OCI-M2 (cell line): ENCODE measurements around the gene CLMN.
"Not testable (repeated sequence)": the region's sequence is repeated elsewhere in the genome, so short reads cannot be mapped to it uniquely, and the experiment has no call there.

Source experiments
- DNase-seq: peaks from one replicate; lab custom pipeline; 2025; ENCODE audit not compliant: unreplicated experiment; lab: John Stamatoyannopoulos, UW

The CLMN gene

DNA sequence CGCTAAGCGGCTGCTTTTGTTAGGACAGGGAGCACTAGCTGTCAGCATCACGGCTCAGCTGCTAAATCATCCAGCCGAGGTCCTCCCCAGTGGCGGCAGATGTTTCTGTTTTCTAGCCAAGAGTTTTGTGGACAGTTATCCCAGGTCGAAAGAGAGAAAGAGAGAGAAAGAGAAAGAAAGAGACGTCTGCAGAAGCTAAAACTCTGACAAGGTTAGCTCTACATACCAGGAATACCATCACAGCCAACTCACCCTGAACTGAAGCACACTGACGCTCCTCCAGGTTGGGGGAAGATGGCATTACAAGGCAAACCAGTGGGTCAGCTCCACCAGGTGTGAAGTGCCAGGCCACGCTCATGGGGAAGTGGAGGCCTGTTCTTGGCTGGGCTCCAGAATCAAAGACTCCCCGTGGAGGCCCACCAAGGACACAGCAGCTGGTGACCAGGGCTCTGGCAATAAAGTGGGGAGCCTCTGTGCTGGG, 97.5 kb downstream of the CLMN start:
- DNase-seq = no peak

DNA sequence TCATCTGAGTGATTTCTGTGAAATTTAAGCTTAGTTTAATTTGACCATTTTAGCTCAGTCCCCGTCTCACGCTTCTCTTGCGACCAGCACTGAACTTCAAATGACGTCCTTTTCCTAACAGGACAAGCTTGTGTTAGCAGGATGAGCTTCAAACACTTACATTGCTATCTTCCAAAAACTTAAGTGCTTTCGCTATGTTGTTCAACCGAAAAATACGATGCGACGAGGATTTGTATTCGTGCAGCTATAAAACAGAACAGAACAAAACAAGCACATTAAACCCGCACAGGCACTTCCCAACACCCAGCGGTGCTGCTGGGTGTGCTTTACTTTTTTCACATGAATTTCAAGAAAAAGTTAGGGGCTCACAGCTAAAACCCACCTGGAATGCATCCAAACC, 98.2 kb downstream of the CLMN start:
- no peak for DNase-seq

DNA sequence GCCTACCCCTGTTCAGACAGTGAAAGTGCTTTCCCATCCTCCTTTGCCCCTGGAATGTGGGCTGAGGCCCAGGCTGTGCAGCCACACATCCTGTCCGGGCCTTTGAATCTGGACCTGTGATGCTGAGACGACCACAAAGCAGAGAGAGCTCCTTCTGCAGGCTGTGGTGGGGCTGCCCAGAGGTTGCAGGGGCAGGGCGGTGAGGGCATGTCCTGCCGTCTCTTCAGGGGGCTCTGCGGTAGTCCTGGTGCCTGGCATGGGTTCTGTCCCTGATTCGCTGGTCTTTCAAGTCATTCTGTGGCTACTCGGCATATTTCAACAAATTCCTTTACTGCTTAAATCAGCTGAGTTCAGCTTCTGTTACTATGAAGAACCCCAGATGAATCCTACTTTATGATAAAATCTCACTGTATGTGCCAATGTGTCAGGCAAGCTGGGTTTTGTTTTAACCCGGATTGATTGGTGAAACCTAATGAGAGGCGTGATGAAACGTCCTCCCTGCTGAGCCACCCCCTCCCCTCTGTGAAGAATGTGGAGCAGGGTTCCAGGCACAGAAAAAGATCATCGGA, 99.0 kb downstream of the CLMN start:
- DNase-seq = no peak

DNA sequence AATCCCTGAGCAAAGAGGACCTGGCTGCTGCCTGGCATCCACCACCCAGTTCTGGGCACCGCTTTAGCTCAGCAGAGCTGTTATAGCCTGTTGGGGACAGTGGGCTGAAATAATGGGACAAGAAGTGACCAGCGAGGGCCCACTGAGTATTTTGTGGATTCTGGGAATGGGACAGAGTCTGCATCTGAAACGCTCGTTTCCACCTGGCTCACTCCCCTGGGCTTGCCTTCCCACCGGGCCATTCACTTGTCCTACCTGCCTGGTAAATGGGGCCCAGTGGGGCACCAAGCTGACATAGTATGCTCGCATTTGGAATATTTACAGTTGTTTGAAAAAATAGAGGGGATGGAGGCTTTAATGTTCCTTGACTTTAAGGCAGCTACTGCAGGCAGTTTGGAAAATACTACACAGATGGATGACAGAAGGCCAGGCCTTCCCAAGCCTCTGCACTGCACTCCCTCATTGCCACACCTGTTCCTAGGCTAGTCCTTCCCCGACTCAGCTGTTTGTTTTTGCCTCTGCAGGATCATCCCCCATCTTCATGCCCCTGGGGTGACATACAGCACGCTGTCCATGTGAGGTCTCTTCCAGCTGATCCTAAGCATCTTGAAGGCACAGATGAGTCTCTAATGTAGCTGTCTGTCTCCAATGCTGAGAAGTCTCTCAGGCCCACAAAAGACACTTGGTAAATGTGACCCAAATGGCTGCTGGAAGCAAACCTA, 101.1 kb downstream of the CLMN start:
- no peak for DNase-seq

DNA sequence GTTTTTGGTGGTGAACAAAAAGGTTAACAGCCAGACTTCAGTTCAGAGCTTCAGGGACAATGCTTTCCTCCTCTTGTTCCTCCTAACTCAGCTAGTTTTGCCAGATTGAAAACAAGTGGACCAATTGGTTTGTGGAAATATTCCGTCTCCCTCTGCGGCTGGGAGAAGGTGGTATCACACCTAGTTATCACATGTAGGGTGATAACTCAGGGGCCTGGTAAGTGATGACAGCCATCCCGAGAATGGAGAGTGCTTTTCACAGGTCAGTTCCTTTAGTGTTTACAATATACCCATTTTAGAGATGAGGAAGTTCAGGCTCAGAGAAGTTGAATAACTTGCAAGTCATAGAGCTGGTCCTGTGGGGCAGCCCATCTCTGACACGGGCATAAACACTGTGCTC, 101.7 kb downstream of the CLMN start:
- no peak for DNase-seq

DNA sequence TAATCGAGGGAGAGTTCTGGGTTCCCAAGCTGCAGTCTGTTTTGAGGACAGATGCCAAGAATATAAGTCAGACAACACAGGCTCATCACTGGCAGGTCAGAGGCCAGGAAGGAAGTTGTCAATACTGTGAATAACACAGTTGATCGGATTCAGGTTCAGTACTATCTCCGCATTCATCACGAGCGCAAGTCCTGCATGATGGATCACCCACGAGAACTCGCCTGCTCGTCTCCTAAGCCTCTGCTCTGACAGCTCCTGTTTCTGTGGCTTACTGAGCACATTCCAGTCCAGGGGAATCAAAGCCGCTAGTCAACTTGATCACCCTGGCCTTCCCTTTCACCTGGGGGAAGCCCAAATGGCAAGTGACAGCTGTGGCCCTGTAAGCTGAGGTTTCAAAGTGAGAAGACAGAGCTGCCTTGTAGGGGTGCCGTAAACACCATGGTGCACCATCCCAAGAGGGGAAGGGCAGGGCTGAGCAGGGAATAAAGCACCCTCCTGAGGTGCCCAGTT, 102.3 kb downstream of the CLMN start:
- DNase-seq = no peak

DNA sequence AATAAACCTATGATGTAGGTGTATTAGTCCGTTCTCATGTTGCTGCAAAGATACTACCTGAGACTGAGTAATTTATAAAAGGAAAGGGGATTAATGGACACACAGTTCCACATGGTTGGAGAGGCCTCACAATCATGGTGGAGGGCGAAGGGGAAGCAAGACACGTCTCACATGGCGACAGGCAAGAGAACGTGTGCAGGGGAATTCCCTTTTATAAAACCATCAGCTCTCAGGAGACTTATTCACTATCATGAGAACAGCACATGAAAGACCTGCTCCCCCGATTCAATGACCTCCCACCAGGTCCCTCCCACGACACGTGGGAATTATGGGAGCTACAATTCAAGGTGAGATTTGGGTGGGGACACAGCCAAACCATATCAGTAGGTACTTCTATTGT, 103.7 kb downstream of the CLMN start:
- no peak for DNase-seq

DNA sequence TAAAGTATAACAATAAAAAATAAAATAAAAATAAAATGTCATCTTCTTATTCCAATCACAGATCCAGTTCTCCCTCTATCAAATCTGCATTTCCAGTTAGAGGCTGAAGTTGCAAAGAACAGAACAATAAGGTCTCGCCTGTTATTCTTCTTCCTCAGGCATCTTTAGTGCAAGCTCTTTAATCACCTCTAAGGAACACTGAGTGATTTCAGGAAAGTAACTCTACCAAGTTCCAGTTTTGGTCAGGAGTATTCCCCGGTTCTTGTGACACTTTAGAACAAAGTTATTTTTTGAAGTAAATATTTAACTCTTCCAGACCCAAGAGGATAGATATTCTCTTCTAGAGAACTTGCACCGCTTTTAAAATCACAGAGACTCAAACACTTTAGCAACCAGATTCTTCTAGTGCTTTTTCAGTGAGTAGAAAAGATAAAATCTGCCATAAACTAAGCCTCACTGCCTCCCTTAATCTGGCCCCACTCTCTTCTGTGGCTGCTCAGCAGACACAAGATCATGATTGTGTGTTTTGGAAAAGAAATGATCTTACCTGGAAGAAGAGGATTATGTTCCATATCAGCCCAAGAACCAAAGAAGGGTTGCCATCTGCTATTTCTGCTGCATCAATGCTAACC, 104.5 kb downstream of the CLMN start:
- DNase-seq = no peak

DNA sequence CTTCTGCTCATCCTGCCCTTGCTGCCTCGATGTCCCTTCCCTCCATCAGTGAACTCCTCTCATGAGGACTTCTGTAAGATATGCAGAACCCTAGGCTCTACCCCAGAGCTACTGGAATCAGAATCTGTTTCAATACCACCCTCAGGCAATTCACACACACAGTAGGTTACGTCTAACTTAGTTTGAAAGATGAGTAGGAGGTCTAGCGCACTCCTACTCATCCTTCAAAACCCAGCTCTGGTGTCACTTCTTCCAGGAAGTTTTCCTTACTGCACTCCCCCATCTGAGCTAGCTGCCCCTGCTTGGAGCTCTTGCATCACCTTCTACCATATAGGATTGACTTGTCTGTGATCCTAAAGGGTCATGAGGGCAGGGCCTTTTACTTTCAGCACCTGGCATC, 105.9 kb downstream of the CLMN start:
- no peak for DNase-seq

DNA sequence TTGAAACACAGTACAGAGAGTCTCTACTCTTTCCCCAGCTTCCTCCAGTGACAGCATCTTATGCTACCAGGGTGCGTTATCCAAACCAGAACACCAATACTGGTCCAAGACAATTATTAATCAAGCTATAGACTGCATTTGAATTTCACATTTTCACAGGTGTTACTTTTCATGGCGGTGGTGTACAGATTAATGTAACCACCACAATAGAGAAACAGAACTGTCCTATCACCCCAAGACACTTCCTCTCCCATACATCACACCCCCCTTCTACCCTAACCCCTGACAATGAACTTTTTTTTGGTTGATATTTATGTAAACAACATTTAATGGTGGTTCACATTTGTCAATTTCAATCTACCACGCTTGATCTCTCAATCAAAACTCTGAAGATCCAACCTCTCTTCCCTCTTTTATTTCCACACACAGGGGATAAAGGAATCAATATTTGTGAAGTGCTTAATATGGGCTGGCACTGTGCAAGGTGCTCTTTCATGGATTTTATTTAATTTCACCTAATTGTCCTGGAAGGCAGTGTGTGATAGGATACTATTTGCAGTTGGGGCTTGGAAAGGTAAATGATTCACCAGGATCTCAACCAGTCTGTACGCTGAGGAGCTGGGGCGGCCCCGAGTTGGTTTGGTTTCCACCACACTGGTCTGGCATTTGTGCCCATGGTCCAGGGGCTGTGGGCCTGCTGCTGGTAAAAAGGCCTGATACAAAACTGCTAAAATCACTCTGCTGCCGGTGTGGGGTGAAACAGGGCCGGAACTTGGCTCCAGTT, 107.8 kb downstream of the CLMN start:
- no peak for DNase-seq

DNA sequence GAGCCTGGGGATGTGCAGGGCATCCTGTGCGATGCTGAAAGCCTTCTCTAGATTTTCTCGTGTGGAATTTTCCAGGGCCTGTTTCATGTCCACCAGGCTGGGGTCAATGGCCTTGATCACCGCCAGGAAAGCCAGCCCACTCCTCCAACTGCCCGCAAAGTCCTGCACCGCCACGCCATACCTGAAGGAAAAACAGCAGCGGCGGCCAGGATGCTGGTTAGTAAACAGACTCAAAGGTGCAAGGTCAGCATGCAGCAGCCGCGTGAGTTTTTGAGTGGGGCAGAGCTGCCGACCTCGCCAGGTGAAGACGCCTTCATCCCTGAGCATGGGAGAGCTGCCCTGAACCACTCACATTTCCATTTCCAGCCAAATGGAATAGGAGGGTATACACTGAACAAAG, 109.0 kb downstream of the CLMN start:
- no peak for DNase-seq

DNA sequence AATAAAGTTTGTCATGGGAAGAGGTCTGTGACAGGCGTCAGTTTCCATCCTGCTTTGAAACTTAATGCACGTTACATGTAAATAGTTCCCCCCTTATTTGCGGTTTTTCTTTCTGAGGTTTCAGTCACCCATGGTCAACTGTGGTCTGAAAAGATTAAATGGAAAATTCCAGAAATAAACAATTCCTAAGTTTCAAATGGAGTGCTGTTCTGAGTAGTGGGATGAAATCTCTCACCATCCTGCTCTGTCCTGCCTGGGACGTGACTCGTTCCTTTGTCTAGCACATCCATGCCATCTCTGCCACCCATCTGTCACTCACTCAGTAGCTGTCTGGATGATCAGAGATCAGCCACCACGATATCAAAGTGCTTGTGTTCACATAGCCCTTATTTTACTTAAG, 111.1 kb downstream of the CLMN start:
- DNase-seq = no peak

DNA sequence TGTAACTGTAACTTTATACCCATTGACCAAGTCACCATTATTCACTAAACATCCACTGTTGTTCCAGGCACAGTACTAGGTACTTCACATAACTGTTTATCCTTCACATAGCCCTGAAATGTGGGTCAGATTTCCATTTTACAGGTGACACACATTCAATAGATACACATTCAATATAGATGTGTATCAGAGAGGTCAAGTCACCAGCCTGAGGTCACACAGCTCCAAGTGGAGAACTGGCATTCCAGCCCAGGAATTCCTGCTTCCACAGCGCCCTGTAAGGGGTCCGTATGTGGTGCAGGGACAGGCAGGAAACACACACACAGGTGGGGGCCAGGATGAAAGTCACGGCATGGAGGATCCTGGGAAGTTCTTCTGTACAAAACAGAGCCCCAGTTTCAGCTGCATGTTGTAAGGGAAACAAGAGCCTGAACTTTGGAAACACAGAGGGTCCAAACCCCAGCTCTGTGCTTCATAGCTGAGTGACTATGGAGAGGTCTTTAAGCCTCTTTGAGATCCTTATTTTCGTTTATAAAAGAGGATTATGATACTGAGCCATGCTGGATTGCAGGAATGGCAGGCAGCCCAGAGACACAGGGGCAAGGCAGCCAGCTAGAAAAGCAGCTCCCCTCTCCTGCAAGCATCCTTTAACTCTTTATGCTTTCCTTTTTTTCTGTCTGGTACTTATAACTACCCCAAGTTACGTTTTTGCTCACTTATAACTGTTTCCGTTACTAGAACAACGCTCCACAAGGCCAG, 112.1 kb downstream of the CLMN start:
- DNase-seq = no peak

DNA sequence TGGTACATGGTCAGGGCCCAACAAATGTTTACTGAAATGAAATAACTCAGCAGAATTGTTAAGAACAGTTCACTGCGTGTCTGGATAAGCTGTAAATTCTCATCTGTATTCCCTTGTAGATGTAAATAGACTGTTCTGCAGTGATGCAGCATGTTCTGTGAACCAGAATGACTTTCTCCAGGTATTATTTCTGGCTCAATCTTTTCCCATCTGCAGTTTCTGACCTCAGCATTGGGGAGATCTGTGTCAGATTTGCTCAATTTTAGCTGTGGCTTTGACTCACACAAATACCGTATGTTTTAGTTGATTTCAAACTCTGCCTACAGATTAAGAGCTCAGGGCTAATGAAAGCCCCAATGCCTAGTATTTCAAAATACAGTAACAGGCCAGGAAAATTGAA, 113.2 kb downstream of the CLMN start:
- DNase-seq = no peak

DNA sequence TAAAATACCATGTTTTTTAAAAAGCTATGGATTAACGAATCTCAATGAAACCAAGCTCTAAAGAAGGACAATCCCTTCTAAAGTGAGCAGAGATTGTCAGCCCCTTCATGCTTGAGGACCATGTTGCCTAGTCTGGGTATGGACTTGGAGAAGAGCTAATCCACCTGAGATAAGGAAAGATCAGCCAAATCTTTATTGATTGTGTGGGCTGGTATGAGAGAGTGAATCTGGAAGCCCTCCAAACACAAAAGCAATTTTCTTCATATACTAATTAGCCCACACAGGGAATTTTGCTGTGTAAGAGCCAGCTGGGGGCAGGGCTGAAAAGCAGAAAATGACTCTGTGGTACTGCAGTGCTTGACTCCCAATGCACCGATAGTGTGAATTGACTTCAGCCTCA, 115.0 kb downstream of the CLMN start:
- no peak for DNase-seq

DNA sequence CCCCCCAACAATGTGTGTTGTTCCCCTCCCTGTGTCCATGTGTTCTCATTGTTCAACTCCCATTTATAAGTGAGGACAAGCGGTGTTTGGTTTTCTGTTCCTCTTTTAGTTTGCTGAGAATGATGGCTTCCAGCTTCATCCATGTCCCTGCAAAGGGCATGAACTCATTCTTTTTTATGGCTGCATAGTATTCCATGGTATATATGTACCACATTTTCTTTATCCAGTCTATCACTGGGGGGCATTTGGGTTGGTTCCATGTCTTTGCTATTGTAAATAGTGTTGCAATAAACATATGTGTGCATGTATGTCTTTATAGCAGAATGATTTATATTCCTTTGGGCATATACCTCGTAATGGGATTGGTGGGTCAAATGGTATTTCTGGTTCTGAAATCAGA, 118.0 kb downstream of the CLMN start:
- not testable (repeated sequence) for DNase-seq

DNA sequence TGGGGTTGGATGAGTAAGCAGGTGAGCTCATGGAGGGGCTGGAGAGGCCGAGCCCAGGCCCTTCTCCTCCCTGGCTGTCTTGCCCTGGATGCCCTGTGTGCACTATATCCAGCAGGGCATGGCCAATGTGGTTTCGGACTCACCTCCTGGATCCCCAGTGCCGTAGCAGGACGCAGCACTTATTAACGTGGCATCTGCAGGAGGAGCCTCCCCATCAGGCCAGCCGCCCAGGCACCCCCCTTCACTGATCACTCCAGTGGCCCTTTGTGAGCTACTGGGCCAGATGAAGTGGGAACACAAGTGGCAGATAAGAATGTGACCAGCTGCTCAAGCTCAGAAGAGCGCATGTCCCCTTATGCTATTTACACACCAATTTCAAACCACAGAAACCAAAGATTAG, 119.3 kb downstream of the CLMN start:
- DNase-seq = no peak

DNA sequence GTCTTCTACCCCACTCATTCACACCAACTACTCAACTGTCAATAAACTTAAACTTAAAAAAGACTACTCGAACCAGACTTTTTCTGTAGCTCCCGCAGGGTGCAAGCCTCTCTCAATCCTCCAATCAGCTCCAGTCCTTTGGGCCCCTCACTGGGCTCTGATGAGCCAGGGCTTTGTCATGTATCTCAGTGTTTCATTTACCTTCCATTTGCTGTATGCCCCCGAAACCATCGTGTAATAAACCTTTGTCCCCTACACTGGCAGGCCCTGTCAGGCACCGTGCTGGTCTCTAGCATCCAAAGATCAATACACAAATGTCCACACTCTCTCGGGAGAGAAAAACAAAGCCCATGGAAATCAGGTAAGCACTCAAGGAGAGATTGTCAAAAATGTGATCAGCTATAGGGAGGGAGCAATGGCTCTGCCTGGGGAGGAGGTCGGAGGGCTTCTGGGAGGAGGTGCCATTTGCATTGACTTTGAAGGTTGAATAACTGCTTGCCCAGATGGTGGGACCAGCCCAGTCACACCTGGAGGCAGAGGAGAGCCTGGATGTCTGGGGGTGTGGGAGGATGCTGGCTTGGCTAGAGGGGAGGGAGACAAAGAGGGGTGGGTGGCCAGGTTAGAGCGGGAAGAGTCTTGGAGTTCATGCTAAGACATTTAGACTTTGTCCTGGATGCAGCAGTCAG, 120.3 kb downstream of the CLMN start:
- no peak for DNase-seq

DNA sequence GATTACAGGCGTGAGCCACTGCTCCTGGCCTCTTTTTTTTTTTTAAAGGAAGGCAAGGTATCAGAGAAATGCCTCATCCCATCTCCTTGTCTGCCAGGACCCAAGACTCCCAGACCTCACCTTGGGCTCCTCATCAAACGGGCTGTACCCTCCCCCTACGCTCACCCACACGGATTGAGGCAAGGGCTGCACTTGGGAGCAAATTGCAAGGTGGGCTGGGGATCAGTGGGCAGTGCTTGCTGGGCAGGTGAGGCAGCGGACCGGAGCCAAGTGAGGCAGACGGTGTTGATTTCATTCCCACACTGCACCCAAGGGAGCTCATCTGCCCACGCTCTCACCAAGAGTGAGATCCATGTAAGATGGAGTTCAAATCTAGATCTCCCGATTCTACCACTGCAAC, 121.4 kb downstream of the CLMN start:
- DNase-seq = no peak

DNA sequence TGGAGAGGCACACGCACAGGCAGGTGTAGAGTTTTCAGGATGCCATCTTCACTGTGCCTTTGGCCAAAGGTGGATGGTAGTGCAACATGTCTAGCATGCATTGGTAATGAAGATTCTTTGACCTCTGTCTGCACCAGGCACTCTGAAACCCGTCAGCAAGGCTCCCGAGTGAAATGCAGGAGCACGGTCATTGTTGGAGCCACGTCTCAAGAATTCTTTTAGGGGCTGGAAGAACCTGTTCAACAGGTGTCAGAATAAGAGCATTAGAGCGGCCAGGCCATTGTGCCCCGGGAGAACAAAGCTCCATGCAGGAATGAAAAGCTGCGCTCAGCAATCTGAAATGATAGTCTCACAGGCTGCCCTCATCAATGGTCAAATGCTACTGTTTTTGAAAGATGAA, 122.2 kb downstream of the CLMN start:
- no peak for DNase-seq
